GM19025 (cell line): ENCODE data around the gene NLN.
"Not testable (repeated sequence)": the region's sequence is repeated elsewhere in the genome, so short reads cannot be mapped to it uniquely, and the experiment has no call there.

ENCODE experiments used
- ATAC-seq: cut with Tn5 transposase; IDR thresholded peaks from one replicate; pipeline ENCODE4 v1.9.1; 2021; ENCODE audit warnings: mild to moderate bottlenecking, low read depth, moderate library complexity; ENCODE audit not compliant: unreplicated experiment

The NLN gene

DNA sequence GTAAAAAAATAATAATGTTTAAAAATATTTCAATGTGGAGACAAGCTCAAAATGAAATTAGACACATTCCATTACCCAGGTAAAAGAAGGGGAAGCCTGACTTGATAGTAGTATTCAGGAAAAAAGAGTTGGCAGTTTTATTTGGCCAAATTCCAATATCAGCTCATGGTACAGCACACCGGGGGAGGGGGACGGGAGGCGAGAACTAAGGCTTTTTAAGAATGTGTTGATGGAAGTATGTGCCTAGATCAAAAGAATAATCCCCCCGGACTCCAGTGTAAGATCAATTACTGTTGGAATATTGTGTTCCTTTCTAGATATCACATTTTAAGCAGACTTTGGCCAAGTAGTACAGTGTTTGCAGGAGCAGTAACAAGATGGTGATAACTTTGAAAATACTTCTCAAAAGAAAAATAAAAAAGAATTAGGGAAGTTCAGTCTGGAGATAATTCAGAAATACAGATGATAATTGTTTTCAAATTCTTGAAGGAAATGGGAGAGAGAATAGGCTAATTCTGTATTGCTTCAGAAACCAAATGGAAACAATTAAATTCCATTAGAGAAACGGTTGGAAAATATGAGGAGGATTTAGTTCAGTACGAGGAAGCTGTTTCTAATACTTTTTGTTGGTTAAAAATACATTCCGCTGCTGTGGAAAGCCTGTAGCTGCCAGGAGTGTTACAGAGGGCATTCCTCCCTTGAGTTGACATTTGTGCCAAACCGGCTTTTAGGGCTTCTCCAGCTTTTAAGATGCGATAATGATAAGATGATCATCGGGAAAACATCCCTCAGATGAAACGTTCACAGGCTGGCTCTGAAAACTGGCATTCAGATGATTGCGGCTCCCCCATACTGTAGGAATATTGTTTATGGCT, 106.3 kb downstream of the NLN start:
- ATAC-seq: no peak

DNA sequence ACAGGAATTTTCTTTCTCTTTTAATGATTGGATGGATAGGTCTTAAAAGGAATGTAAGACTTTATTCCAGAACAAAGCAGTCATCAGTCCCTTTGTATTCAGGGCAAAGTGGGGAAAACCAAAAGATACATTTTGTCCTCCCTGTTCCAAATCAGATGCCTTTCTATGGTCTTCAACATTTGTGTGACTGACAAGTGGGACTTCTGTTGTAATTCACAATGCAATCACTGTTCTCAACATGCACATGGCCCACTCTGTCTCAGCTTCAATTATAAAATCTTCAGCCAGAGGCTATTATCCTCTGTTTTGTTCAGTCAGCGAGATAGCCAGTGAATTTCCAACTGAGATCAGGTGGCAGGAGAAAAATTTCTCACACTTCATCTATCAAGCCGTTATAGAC, 108.9 kb downstream of the NLN start:
- no peak for ATAC-seq

DNA sequence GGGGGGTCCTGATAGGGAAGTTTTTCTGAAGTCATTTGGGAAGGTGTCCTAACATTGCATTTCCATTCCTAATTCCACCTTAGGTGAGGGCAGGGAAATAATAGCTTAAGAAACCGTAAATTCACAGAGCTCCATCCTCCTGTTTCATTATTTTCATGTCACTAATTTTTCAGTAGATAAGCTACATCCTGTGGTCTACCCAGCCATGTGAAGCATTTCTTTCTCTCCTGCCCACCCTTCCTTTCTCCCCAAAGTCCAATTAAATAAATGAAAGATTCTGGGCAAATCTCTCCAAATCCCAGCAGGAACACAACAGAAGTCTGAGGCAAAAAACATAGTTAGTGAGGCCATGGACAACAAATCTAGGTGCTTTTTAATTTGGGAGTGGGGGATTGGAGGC, 109.3 kb downstream of the NLN start:
- ATAC-seq: no peak

- no peak for ATAC-seq
These were observed 110.1 kb downstream of the NLN start for GRCh38 chr5:65832152-65832551.

- no peak for ATAC-seq
These were observed 110.7 kb downstream of the NLN start for GRCh38 chr5:65832603-65833228.

DNA sequence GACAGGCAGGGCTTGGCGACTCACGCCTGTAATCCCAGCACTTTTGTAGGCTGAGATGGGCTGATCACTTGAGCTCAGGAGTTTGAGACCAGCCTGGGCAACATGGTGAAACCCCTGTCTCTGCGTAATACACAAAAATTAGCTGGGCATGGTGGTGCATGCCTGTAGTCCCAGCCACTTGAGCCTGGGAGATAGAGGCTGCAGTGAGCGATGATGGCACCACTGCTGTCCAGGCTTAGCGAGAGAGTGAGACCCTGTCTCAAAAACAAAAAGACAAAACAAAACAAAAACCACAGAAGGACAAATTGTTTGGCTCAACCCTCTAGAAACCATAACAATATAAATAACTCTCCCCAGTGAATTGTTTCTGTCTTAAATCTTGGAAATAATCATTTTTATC, 111.8 kb downstream of the NLN start:
- no peak for ATAC-seq

GRCh38 chr5:65834306-65834705, 112.3 kb downstream of the NLN start:
- no peak for ATAC-seq

- no peak for ATAC-seq
These were observed 113.2 kb downstream of the NLN start for GRCh38 chr5:65835191-65835590.

GRCh38 chr5:65837139-65837538, 115.1 kb downstream of the NLN start:
- no peak for ATAC-seq

- not testable (repeated sequence) for ATAC-seq
These were observed 117.2 kb downstream of the NLN start for GRCh38 chr5:65839170-65839569.

DNA sequence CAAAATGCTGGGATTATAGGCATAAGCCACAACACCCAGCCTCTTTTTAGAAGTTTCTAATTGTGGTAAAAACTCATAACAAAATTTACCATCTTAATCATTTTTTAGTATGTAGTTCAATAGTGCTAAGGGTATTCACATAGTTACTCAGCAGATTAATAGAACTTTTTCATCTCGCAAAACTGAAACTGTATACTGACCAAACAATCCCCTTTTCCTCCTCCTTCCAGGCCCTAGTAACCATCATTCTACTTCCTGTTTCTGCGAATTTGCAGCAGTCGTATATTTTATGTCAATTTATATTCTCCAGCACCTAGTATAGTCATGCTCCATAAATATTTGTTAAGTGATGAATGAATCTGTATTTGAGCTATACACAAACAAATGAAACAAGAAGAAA, 118.1 kb downstream of the NLN start:
- no peak for ATAC-seq

DNA sequence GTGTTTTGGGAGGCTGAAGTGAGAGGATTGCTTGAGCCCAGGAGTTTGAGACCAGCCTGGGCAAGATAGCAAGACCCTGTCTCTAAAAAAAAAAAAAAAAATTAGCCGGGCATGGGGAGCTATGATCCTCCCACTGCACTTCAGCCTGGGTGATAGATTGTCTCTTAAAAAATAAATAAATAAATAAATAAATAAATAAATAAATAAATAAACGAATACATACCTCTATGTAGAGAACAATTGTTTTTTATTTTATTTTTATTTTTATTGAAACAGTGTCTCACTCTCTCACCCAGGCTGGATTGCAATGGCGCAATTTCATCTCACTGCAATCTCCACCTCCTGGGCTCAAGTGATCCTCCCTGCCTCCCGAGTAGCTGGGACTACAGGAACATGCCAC, 122.8 kb downstream of the NLN start:
- not testable (repeated sequence) for ATAC-seq

DNA sequence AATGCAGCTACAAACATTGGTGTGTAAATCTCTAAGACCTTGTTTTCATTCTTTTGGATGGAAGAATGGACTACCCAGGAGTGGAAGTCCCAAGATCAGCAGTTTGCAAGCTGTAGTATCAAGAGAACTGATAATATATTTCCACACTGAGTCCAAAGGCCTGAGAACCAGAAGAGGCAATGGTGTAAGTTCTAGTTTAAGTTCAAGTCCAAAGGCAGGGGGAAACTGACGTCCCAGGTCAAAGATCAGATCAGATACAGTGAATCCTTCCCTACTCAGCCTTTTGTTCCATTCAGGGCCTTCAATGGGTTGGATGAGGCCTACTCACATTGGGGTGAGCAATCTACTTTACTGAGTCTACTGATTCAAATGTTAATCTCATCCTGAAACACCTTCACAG, 124.1 kb downstream of the NLN start:
- ATAC-seq: no peak

- ATAC-seq: not testable (repeated sequence)
These were observed 125.0 kb downstream of the NLN start for GRCh38 chr5:65847019-65847418.

- not testable (repeated sequence) for ATAC-seq
These were observed 127.9 kb downstream of the NLN start for GRCh38 chr5:65849918-65850317.

- no peak for ATAC-seq
These were observed 132.9 kb downstream of the NLN start for GRCh38 chr5:65854925-65855324.

DNA sequence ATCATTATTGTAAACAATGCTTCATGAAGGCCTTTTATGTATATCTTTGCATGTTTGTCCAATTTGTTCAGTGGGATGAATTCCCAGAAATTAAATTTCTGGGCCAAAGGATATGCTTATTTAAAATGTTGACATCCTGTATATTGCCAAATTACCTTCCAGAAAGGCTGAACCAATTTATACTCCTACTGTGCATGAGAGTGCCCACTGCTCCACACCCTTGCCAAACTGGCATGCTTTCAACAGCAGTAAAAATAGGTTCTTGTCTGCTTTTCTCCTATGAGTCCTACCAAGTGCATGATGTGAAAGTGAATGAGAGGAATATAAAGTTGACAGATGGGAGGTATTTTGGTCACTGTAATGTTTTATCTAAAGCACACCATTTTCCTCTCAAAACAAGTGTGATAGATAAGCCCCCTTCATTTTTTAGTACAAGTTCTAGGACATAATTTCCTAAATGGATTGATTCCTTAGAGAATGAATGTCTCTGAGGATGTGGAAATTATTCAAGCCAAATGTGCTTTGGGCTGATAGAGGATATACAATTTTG, 133.8 kb downstream of the NLN start:
- ATAC-seq: no peak

DNA sequence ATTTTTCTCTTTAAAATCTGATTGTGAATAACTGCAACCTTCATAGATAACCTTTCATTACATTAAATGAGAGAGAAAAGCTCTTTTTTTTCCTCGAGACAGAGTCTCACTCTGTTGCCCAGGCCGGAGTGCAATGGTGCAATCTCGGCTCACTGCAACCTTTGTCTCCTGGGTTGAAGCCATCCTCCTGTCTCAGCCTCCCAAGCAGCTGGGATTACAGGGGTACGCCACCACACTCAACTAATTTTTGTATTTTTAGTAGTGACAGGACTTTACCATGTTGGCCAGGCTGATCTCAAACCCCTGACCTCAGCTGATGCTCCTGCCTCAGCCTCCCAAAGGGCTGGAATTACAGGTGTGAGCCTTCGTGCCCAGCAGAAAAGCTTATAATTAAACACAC, 134.5 kb downstream of the NLN start:
- ATAC-seq: no peak

DNA sequence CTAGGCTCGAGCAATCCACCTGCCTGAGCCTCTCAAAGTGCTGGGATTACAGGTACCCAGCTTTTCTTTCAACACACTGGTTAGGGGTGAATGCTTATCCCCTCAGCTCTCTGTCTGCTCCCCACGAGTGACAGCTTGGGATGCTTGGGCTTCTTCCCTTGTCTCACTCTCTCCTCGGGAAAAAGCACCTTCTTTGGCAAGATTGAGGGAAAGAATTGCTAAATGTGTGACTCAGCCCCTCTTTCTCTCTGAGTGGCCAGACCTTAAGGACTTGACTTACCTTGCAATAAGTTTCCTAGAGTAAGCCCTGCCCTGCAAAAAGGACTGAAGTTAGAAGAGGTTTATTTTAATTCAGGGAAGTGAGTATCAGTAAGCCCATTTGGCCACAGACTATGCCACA, 136.3 kb downstream of the NLN start:
- ATAC-seq: no peak

DNA sequence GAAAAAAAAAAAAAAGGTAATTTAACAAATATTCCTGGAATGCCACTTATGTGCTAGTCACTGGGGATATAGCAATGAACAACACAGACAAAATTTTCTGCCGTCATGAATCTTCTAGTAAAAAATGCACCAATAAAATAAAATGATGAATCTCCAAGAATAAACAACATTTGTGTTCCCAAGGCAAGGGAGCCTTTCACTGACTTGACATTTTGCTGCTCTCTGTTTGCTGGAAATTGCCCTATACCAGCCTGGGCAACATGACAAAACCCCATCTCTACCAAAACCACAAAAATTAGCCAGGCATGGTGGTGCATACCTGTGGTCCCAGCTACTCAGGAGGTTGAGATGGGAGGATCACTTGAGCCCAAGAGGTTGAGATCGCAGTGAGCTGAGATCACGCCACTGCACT, 139.8 kb downstream of the NLN start:
- ATAC-seq: no peak

DNA sequence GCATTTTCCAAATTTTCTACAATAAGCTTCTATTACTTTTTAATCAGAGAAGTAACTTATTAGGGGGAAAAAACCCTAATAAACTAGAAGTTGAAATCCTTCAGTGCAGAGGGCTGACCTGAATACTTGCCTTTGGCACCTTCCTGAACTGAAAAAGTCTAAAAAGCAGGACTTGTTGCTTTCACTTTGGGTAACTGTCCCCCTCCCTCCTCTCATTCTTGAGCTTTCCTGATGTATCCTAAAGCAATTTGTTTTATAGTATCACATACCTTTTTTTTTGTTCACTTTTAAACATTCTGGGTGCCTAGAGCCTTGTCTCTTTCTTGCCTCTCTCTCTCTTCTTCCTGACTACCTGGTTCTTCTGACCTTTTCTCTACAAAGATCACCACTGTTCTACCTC, 140.4 kb downstream of the NLN start:
- no peak for ATAC-seq

- ATAC-seq: no peak
These were observed 141.7 kb downstream of the NLN start for GRCh38 chr5:65863747-65864146.
